Glutamatergic neuron (in vitro differentiated cells): ENCODE results near the gene TBC1D21. TPM values are rescaled to one million over a fixed set of nuclear protein-coding genes. Genes with fewer than 3 reads are reported as not detected.

Source experiments
- DNase-seq: peaks from one replicate; pipeline ENCODE4 v3.0.0; 2022
- H3K27ac Mint-ChIP-seq: one replicate; pipeline ENCODE4 v1.8.0; 2020; ENCODE audit warnings: mild to moderate bottlenecking, mixed read lengths, inconsistent platforms; ENCODE audit not compliant: unreplicated experiment
- H3K27me3 Mint-ChIP-seq: one replicate; pipeline ENCODE4 v1.8.0; 2020; ENCODE audit warnings: mild to moderate bottlenecking, moderate library complexity, mixed read lengths, inconsistent platforms; ENCODE audit not compliant: unreplicated experiment
- H3K36me3 Mint-ChIP-seq: one replicate; pipeline ENCODE4 v1.8.0; 2020; ENCODE audit warnings: mild to moderate bottlenecking, mixed read lengths, inconsistent platforms; ENCODE audit not compliant: unreplicated experiment
- H3K4me1 Mint-ChIP-seq: one replicate; pipeline ENCODE4 v1.8.0; 2020; ENCODE audit warnings: mild to moderate bottlenecking, low read depth, mixed read lengths, inconsistent platforms; ENCODE audit not compliant: unreplicated experiment
- H3K4me3 Mint-ChIP-seq: one replicate; pipeline ENCODE4 v1.8.0; 2020; ENCODE audit warnings: mild to moderate bottlenecking, mixed read lengths, inconsistent platforms; ENCODE audit not compliant: unreplicated experiment
- H3K9me3 Mint-ChIP-seq: one replicate; pipeline ENCODE4 v1.8.0; 2020; ENCODE audit warnings: mild to moderate bottlenecking, moderate library complexity, mixed read lengths, inconsistent platforms; ENCODE audit not compliant: unreplicated experiment
- CTCF ChIP-seq: fragments of 200-600 bp; sonication (generic); IDR thresholded peaks from one replicate; pipeline ENCODE4 v1.5.0; 2021; ENCODE audit not compliant: partially characterized antibody, unreplicated experiment
- total RNA-seq: library from RNA; stranded (reverse); fragmentation: NEBNext Ultra II Directional; extraction: Animal tissue kit (Norgen Biotek cat#: 25700); gene quantifications from one replicate; pipeline ENCODE4 v1.2.1, GENCODE V29; 2021; ENCODE audit not compliant: unreplicated experiment

Gene TBC1D21
- total RNA-seq, 1 donor from 2014 or later, result not detected

GRCh38 chr15:73902121-73903020 lies 29.0 kb downstream of the TBC1D21 start:
- no peak for TF ChIP-seq CTCF
- Mint-ChIP-seq H3K4me3 (no peak overlapping the region), H3K27me3 (peaks cover 8% of the 10 kb centered on the region), H3K27ac (peak overlapping the region; percentile 45), H3K36me3 (no peaks in the 10 kb centered on the region), H3K9me3 (peaks cover 5% of the 10 kb centered on the region), H3K4me1 (peaks cover 14% of the 10 kb centered on the region)
- DNase-seq, result no peak

GRCh38 chr15:73904026-73904815 lies 30.9 kb downstream of the TBC1D21 start:
- Mint-ChIP-seq H3K27me3 (peaks cover 8% of the 10 kb centered on the region), H3K9me3 (peaks cover 5% of the 10 kb centered on the region), H3K4me3 (no peak overlapping the region), H3K27ac (no peak overlapping the region), H3K36me3 (no peaks in the 10 kb centered on the region), H3K4me1 (peaks cover 17% of the 10 kb centered on the region)
- DNase-seq, result no peak
- TF ChIP-seq CTCF, result no peak

GRCh38 chr15:73905225-73905827 lies 32.0 kb downstream of the TBC1D21 start:
- no peak for DNase-seq
- Mint-ChIP-seq H3K4me1 (peaks cover 16% of the 10 kb centered on the region), H3K9me3 (peaks cover 2% of the 10 kb centered on the region), H3K27ac (no peak overlapping the region), H3K4me3 (no peak overlapping the region), H3K36me3 (peaks cover 3% of the 10 kb centered on the region), H3K27me3 (peaks cover 8% of the 10 kb centered on the region)
- TF ChIP-seq CTCF, result no peak

GRCh38 chr15:73906346-73907034 lies 33.1 kb downstream of the TBC1D21 start:
- no peak overlapping the region for H3K27ac Mint-ChIP-seq

More at GRCh38 chr15:73906346-73907034, 33.1 kb downstream of the TBC1D21 start:
- H3K9me3 Mint-ChIP-seq, result peaks cover 2% of the 10 kb centered on the region
- peaks cover 26% of the 10 kb centered on the region for H3K4me1 Mint-ChIP-seq
- H3K36me3 Mint-ChIP-seq, result peaks cover 4% of the 10 kb centered on the region
- TF ChIP-seq CTCF, result no peak
- no peak for DNase-seq
- H3K4me3 Mint-ChIP-seq, result no peak overlapping the region
- peaks cover 8% of the 10 kb centered on the region for H3K27me3 Mint-ChIP-seq
